K562 (cell line): ENCODE results near the gene TPRG1L. TPM values are rescaled to one million over a fixed set of nuclear protein-coding genes. Genes with fewer than 3 reads are reported as not detected.

Experiments used
- RAD21 ChIP-seq, 2 experiments: fragments of 250-450 bp in 1 of 2; fragments of 450-650 bp in 1 of 2; sonication (Bioruptor Pico) in 1 of 2; formaldehyde crosslinking in 1 of 2; IDR thresholded peaks in 1 of 2; conservative IDR thresholded peaks in 1 of 2; 2 replicates each; pipeline versions ENCODE4 v1.4.0 to v1.8.0; 2020 to 2022; ENCODE audit warnings: mild to moderate bottlenecking in 2 of 2, moderate library complexity in 1 of 2
- RB1 ChIP-seq: fragments of 450-650 bp; IDR thresholded peaks from 2 replicates; pipeline ENCODE4 v1.6.1; 2017; ENCODE audit warnings: low read depth, mild to moderate bottlenecking
- SMC3 ChIP-seq: conservative IDR thresholded peaks from 2 replicates; pipeline ENCODE4 v1.6.1; 2011; ENCODE audit warnings: low read depth, low read length, improper control_type of control experiment; ENCODE audit not compliant: insufficient read depth
- U2AF1 ChIP-seq: fragments of 200-400 bp; formaldehyde crosslinking; optimal IDR thresholded peaks from 2 replicates; pipeline ENCODE3; 2017; ENCODE audit warnings: mild to moderate bottlenecking, low read depth, low read length, moderate library complexity
- polyA plus RNA-seq, 8 experiments: library from polyadenylated mRNA; depleted of rRNA in 4 of 8; stranded (reverse) in 5 of 8; unstranded in 3 of 8; fragments of >200 nt; fragmentation: Nextera tagmentation in 2 of 8; fragmentation: Illumina TruSeq in 1 of 8; extraction: Ambion mirVana in 2 of 8; extraction: Trizol in 1 of 8; gene quantifications; 2 replicates each; pipeline versions ENCODE4 v1.2.1 to v1.2.3, GENCODE V29; 2011 to 2014; ENCODE audit warnings: inconsistent platforms in 1 of 8, missing spikeins in 1 of 8
- total RNA-seq, 7 experiments: library from RNA; depleted of rRNA in 6 of 7; stranded (reverse); fragments of >200 nt in 6 of 7; fragmentation: Illumina TruSeq in 2 of 7; extraction: Trizol in 2 of 7; gene quantifications; 2 replicates each; pipeline versions ENCODE4 v1.2.1 to v1.2.3, GENCODE V29; 2011 to 2021; ENCODE audit warnings: low replicate concordance in 1 of 7
- TF ChIP-seq, protein P1 (sequence below), 2 experiments: fragments of 450-650 bp in 1 of 2; sonication (generic) in 1 of 2; formaldehyde crosslinking in 1 of 2; IDR thresholded peaks in 1 of 2; conservative IDR thresholded peaks in 1 of 2; 2 replicates each; pipeline versions ENCODE4 v1.6.1 to v1.8.1; 2016 to 2023; ENCODE audit warnings: mild to moderate bottlenecking in 2 of 2, moderate library complexity in 2 of 2, inconsistent platforms in 1 of 2, missing genetic modification reagents in 1 of 2
- TF ChIP-seq, protein P2 (sequence below), 3 experiments: IDR thresholded peaks in 2 of 3; conservative IDR thresholded peaks in 1 of 3; 2 replicates each; pipeline ENCODE4 v1.5.1; 2011 to 2012; ENCODE audit warnings: low read length in 3 of 3, mild to moderate bottlenecking in 3 of 3, control low read depth in 2 of 3, improper control_type of control experiment in 1 of 3, inconsistent platforms in 1 of 3, low read depth in 1 of 3, mixed read lengths in 1 of 3, moderate library complexity in 1 of 3; ENCODE audit not compliant: insufficient read depth in 2 of 3
- TF ChIP-seq, protein P3 (sequence below): sonication (generic); formaldehyde crosslinking; IDR thresholded peaks from 2 replicates; pipeline ENCODE4 v1.8.0; 2022; ENCODE audit warnings: mild to moderate bottlenecking, low read depth, missing genetic modification reagents
- TF ChIP-seq, protein P4 (sequence below): fragments of 450-650 bp; IDR thresholded peaks from 2 replicates; pipeline ENCODE4 v1.6.1; 2016; ENCODE audit warnings: mild to moderate bottlenecking, moderate library complexity

The TPRG1L gene
- total and polyA plus RNA-seq, 9 of the 15 experiments (the other 6 are each of a cell fraction or from before 2014, with no cell fraction given) = 1.6 to 11.0 (median 6.2) TPM

DNA sequence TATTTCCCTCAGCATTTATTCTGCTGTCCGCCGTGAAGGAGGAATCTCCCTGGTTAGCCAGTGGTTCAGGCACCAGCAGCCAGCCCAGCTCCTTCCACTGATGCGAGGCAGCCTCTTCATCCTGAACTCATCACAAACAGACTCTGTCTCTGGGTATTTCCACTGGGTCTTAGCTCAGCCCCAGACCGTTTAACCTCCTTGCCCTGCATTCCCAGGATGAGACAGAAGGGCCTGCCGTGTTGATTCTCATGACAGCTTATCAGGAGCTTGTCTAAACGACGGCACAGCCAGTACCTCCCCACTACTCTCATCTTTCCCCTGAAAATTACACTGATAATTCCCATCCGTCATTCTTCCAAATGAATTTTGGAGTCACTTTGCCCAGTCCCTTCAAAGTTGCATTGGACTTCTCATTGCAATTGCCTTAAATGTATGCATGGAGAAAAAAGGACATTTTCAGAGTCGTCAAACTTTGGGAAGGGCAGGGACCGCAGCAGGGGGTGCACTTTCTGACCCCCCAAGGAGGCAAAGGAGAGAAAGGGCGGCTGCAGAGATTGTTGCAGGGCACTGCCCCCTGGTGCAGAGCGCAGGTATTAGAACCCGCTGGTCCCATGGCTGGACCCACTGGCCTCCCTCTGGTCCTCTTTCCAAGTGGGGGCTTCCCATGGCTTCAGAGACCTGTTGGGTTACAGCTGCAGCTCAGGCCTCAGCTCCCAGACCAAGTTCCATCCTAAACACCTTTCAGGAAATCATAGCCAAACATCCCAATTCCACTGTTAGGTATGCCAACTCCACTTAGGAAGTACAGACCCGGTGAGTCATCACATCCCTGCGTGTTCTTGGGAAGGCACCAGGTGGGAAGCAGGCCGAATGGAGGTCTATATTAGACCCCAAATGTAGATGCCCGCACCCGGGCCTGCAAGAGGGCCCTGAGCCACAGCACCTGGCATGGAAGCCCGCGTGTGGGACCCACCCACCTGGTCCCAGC lies 9.8 kb upstream of the TPRG1L start (continued):
- TF ChIP-seq, protein P1, sequence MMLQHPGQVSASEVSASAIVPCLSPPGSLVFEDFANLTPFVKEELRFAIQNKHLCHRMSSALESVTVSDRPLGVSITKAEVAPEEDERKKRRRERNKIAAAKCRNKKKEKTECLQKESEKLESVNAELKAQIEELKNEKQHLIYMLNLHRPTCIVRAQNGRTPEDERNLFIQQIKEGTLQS (IDR thresholded peaks at IDR 0.05) = peak; percentile 48
- TF ChIP-seq, protein P1 (CRISPR knock-in tag; conservative IDR thresholded peaks at IDR 0.05) = no peak
- TF ChIP-seq RAD21 (CRISPR knock-in tag; conservative IDR thresholded peaks at IDR 0.05 in 1 of 2, IDR thresholded peaks at IDR 0.05 in 1 of 2) = peak; percentile 57 to 91; a peak in 3 of 4 replicates
- TF ChIP-seq, protein P2, sequence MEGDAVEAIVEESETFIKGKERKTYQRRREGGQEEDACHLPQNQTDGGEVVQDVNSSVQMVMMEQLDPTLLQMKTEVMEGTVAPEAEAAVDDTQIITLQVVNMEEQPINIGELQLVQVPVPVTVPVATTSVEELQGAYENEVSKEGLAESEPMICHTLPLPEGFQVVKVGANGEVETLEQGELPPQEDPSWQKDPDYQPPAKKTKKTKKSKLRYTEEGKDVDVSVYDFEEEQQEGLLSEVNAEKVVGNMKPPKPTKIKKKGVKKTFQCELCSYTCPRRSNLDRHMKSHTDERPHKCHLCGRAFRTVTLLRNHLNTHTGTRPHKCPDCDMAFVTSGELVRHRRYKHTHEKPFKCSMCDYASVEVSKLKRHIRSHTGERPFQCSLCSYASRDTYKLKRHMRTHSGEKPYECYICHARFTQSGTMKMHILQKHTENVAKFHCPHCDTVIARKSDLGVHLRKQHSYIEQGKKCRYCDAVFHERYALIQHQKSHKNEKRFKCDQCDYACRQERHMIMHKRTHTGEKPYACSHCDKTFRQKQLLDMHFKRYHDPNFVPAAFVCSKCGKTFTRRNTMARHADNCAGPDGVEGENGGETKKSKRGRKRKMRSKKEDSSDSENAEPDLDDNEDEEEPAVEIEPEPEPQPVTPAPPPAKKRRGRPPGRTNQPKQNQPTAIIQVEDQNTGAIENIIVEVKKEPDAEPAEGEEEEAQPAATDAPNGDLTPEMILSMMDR (IDR thresholded peaks at IDR 0.05 in 2 of 3, conservative IDR thresholded peaks at IDR 0.05 in 1 of 3; ENCODE audit: insufficient read depth in 2 of 3, low read depth in 1 of 3, low read length in 3 of 3) = peak; percentile 71 to 83 (median 78)
- peak; percentile 67 for TF ChIP-seq SMC3
- TF ChIP-seq, protein P3, sequence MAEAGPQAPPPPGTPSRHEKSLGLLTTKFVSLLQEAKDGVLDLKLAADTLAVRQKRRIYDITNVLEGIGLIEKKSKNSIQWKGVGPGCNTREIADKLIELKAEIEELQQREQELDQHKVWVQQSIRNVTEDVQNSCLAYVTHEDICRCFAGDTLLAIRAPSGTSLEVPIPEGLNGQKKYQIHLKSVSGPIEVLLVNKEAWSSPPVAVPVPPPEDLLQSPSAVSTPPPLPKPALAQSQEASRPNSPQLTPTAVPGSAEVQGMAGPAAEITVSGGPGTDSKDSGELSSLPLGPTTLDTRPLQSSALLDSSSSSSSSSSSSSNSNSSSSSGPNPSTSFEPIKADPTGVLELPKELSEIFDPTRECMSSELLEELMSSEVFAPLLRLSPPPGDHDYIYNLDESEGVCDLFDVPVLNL = no peak
- TF ChIP-seq, protein P4, sequence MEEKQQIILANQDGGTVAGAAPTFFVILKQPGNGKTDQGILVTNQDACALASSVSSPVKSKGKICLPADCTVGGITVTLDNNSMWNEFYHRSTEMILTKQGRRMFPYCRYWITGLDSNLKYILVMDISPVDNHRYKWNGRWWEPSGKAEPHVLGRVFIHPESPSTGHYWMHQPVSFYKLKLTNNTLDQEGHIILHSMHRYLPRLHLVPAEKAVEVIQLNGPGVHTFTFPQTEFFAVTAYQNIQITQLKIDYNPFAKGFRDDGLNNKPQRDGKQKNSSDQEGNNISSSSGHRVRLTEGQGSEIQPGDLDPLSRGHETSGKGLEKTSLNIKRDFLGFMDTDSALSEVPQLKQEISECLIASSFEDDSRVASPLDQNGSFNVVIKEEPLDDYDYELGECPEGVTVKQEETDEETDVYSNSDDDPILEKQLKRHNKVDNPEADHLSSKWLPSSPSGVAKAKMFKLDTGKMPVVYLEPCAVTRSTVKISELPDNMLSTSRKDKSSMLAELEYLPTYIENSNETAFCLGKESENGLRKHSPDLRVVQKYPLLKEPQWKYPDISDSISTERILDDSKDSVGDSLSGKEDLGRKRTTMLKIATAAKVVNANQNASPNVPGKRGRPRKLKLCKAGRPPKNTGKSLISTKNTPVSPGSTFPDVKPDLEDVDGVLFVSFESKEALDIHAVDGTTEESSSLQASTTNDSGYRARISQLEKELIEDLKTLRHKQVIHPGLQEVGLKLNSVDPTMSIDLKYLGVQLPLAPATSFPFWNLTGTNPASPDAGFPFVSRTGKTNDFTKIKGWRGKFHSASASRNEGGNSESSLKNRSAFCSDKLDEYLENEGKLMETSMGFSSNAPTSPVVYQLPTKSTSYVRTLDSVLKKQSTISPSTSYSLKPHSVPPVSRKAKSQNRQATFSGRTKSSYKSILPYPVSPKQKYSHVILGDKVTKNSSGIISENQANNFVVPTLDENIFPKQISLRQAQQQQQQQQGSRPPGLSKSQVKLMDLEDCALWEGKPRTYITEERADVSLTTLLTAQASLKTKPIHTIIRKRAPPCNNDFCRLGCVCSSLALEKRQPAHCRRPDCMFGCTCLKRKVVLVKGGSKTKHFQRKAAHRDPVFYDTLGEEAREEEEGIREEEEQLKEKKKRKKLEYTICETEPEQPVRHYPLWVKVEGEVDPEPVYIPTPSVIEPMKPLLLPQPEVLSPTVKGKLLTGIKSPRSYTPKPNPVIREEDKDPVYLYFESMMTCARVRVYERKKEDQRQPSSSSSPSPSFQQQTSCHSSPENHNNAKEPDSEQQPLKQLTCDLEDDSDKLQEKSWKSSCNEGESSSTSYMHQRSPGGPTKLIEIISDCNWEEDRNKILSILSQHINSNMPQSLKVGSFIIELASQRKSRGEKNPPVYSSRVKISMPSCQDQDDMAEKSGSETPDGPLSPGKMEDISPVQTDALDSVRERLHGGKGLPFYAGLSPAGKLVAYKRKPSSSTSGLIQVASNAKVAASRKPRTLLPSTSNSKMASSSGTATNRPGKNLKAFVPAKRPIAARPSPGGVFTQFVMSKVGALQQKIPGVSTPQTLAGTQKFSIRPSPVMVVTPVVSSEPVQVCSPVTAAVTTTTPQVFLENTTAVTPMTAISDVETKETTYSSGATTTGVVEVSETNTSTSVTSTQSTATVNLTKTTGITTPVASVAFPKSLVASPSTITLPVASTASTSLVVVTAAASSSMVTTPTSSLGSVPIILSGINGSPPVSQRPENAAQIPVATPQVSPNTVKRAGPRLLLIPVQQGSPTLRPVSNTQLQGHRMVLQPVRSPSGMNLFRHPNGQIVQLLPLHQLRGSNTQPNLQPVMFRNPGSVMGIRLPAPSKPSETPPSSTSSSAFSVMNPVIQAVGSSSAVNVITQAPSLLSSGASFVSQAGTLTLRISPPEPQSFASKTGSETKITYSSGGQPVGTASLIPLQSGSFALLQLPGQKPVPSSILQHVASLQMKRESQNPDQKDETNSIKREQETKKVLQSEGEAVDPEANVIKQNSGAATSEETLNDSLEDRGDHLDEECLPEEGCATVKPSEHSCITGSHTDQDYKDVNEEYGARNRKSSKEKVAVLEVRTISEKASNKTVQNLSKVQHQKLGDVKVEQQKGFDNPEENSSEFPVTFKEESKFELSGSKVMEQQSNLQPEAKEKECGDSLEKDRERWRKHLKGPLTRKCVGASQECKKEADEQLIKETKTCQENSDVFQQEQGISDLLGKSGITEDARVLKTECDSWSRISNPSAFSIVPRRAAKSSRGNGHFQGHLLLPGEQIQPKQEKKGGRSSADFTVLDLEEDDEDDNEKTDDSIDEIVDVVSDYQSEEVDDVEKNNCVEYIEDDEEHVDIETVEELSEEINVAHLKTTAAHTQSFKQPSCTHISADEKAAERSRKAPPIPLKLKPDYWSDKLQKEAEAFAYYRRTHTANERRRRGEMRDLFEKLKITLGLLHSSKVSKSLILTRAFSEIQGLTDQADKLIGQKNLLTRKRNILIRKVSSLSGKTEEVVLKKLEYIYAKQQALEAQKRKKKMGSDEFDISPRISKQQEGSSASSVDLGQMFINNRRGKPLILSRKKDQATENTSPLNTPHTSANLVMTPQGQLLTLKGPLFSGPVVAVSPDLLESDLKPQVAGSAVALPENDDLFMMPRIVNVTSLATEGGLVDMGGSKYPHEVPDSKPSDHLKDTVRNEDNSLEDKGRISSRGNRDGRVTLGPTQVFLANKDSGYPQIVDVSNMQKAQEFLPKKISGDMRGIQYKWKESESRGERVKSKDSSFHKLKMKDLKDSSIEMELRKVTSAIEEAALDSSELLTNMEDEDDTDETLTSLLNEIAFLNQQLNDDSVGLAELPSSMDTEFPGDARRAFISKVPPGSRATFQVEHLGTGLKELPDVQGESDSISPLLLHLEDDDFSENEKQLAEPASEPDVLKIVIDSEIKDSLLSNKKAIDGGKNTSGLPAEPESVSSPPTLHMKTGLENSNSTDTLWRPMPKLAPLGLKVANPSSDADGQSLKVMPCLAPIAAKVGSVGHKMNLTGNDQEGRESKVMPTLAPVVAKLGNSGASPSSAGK = no peak
- peak; percentile 45; the same call in 1 of the 2 replicates for TF ChIP-seq RB1
- no peak for TF ChIP-seq U2AF1
